ENCODE data around the gene KIF16B.

- TF ChIP-seq CTCF (IDR thresholded peaks at IDR 0.05; ENCODE audit: borderline replicate concordance, extremely low read depth, low read length, poor library complexity, severe bottlenecking) (no peak), EZH2 (IDR thresholded peaks at IDR 0.05; ENCODE audit: borderline replicate concordance, low read depth, low read length, severe bottlenecking) (no peak)
These were observed 261.5 kb downstream of the KIF16B start for GRCh38 chr20:16311756-16312155.

Measured in DND-41 (cell line).